HG02938 (cell line): ENCODE data around the gene ANO1.

Experiments used
- ATAC-seq: cut with Tn5 transposase; IDR thresholded peaks from one replicate; pipeline ENCODE4 v1.9.1; 2021; ENCODE audit warnings: mild to moderate bottlenecking, moderate library complexity; ENCODE audit not compliant: unreplicated experiment

The ANO1 gene

GRCh38 chr11:70111269-70112016 lies 33.3 kb downstream of the ANO1 start:
- ATAC-seq = no peak

- ATAC-seq = no peak
These were observed 33.9 kb downstream of the ANO1 start for GRCh38 chr11:70112017-70112434.

- no peak for ATAC-seq
These were observed 35.7 kb downstream of the ANO1 start for GRCh38 chr11:70113801-70114200.

GRCh38 chr11:70115778-70116177 lies 37.7 kb downstream of the ANO1 start:
- no peak for ATAC-seq

GRCh38 chr11:70116386-70117065 lies 38.4 kb downstream of the ANO1 start:
- no peak for ATAC-seq

GRCh38 chr11:70117567-70118145 lies 39.5 kb downstream of the ANO1 start:
- no peak for ATAC-seq

GRCh38 chr11:70118642-70119041 lies 40.5 kb downstream of the ANO1 start:
- no peak for ATAC-seq

- no peak for ATAC-seq
These were observed 41.4 kb downstream of the ANO1 start for GRCh38 chr11:70119502-70119901.

- no peak for ATAC-seq
These were observed 42.6 kb downstream of the ANO1 start for GRCh38 chr11:70120674-70121073.

- ATAC-seq = no peak
These were observed 44.5 kb downstream of the ANO1 start for GRCh38 chr11:70122490-70123198.

- ATAC-seq = no peak
These were observed 45.6 kb downstream of the ANO1 start for GRCh38 chr11:70123711-70124110.

GRCh38 chr11:70124321-70125000 lies 46.3 kb downstream of the ANO1 start:
- no peak for ATAC-seq

- no peak for ATAC-seq
These were observed 48.4 kb downstream of the ANO1 start for GRCh38 chr11:70126494-70126893.

GRCh38 chr11:70127653-70128434 lies 49.7 kb downstream of the ANO1 start:
- no peak for ATAC-seq

- no peak for ATAC-seq
These were observed 50.4 kb downstream of the ANO1 start for GRCh38 chr11:70128435-70128906.

- ATAC-seq = no peak
These were observed 51.0 kb downstream of the ANO1 start for GRCh38 chr11:70129051-70129592.

- no peak for ATAC-seq
These were observed 52.5 kb downstream of the ANO1 start for GRCh38 chr11:70130636-70131035.

- no peak for ATAC-seq
These were observed 53.6 kb downstream of the ANO1 start for GRCh38 chr11:70131606-70132190.

- ATAC-seq = no peak
These were observed 54.5 kb downstream of the ANO1 start for GRCh38 chr11:70132641-70133040.
